Measurements from ENCODE around the gene ATP4B. TPM values are rescaled to one million over a fixed set of nuclear protein-coding genes. Genes with fewer than 3 reads are reported as not detected.

ATP4B gene
- total RNA-seq: not detected

DNA sequence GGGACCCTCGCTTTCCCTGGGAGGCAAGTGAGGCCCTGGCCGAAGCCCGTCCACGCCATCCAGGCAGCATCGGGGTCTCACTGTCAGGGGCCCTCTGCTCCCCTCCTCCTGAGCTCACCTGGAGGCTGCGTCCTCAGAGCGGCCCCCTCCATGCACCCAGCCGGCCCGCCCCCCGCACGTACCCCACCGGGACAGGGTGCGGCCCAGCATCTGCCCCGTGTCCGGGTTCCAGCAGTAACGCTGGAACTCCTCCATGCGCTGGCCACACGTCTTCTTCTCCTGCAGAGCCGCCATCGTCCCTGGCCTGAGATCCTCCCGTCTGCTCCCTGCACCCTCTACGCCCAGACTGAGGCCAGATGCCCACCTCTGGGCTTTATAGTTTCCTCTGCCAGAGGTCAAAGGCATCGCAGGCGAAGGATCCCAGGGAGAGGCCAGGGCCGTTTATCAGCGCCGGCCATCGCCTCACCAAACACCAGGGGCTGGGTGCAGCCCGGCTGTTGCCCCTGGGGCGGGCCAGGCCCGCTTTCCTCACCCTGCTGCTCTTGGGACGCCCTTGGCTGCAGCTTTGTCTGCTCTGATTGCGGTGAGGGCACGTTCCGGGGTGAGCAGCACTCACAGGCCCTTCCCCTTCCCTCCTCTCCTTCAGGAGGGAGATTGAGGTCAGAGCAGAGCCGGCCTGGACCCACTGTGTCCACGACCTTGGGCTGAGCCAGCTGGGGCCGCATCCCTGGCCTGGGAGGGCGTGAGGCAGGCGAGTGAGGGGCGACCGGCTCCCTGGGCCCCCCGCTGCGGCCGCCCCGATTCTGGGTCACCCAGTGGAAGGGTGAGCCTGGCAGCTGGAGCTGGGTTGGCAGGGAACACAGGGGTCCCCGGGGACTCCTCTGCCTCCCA is at the start of gene ATP4B:
Gene ATP4B (minus strand): TSS at position 348 of the 891 bp plus-strand sequence. CDS start 54 bp downstream, at position 294.
- DNase-seq: no peak

DNA sequence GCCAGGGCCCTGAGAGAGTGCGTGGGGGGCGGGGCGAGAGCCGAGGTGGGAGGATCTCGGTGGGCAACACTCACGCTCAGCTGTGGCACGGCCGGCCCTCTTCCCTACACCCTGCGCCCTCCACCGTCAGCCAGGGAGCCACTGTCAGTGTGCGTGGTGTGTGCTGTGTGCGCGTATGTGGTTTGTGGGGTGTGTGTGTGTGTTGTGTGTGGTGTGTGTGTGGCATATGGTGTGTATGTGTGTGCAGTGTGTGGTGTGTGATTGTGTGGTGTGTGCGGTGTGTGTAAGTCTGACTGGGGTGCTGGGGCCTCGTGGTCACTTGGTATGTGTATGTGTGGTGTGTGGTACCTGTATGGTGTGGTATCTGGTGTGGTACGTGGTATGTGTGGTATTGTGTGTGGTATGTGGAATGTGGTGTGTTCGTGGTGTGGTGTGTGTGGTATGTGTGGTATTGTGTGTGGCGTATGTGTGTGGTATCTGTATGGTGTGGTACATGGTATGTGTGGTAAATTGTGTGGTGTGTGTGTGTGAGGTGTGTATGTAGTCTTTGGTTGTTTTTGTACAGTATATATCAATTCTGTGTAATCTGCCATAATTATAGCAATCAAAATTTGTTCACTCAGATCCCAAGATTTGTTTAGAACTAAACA is 14.1 kb upstream of the ATP4B start:
- DNase-seq: no peak

DNA sequence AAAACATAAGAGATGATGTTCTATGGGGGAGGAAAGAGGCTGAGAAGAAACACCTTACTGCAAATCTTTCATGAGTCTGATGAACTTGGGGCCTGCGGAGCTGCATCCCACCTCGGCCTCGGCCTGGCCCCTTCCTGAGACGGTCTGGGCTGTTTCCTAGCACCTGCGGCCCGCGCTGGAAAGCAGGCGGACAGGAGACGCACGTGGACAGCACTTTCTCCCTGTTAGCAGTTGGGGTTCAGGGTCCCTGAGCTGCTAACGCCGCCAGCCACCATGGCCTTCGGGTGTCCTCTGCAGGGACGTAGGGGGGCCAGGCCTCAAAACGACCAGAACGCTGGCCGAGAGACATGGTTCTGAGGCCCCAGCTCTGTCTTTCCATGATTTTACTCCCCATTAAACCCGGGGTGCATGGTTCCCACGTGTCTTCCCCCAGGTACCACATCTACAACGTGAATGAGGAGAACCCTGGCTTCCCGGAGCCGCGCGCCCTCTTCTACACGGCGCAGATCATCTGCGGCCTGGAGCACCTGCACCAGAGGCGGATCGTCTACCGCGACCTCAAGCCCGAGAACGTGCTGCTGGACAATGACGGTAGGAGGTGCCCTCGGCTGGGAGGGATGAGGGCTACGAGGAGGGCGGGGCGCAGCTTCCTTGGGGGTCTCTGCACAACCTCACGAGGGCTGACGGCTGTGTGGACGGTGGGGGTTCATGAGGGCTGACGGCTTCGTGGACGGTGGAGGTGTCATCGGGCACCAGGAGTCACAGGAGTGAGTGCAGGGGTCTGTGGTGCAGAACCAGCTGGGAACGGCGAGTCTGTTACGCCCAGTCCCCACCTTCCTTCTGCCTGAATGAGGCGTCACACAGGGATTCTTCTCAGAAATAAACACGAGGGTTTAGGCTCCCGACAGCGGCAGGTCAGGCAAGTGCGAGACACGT is 13.3 kb upstream of the ATP4B start:
- no peak for DNase-seq

DNA sequence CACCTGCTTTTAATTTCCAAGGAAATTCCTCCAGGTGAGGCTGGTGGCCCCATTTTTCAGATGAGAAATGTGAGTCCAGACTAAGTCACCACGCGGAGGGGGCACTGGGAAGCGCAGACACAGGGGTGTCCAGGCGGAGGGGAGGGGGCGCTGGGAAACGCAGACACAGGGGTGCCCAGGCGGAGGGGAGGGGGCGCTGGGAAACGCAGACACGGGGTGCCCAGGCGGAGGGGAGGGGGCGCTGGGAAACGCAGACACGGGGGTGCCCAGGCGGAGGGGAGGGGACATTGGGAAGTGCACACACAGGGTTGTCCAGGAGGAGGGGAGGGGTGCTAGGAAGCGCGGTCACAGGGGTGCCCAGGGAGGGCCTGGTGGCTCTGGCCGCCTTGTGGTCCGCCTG is 12.5 kb upstream of the ATP4B start:
- no peak for DNase-seq

DNA sequence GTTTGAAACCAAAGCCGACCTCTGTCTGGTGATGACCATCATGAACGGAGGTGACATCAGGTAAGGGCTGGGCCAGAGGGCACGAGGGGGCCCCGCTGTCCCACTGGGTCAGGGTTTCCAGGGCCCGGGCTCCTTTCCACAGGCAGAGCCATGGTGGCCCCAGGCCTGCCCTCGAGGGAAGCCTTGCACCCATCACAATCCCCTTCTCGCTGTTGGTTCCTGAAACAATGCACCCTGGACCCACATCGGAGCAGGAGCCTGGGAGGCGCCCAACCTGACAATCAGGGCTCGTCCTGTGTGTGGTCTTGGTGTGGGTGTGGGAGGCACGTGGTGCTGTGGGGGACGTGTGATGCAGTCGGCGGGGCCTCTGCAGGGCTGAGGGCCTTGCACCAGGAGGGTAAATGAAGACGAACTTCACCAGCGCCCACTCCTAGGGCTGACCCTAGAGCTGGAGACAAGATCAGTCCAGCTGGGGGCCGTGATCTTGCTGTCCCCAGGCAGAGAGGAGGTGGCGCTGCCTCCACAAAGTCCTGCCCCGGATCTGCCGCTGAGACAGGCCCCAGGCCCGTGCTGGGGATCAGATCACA is 11.8 kb upstream of the ATP4B start:
- no peak for DNase-seq

DNA sequence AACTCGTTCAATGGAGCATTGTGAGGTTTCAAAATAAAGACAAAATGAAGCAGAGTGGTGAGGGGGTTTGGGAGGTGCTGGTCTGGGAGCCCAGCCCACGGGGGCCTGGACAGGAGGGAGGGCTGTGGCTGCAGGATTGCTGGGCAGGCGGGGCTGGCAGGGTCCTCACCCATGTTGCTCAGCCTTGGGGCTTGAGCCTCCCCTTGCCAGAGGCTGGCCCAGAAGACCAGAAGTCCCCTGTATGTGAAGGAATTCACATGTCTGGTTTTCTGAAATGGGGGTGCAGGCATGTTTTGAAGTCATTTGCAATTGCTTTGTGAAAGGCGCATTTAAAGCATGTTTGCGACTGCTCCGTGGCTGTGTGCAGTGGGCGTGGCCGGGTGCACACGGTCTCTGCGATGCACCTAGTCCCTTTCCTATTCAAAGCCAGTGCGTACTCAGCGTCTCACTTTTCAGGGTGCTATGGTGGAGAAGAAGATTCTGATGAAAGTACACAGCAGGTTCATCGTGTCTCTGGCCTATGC is 11.3 kb upstream of the ATP4B start:
- DNase-seq: no peak

DNA sequence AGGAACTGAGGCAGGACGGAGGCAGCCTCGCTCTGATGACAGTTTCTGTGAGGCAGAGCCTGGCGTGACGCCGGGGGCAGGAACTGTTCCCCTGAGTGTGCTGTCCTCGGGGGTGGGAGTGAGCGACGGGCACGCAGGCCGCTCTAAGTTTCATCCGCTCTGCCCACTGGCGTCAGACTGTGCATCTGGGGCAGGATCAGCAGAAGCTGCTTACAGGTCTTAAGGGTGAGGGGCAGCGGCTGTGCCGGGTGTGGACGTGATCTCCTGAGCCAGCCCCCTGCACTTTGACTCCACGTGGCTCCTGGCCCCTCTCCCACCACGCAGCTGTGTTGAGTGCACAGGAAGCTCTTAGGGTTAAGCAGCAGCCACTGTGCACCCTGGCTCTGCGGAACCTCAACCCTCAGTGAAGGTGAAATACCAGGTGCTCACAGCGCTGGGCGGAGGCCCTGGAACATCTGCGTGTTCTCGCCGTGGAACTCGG is 10.5 kb upstream of the ATP4B start:
- no peak for DNase-seq

DNA sequence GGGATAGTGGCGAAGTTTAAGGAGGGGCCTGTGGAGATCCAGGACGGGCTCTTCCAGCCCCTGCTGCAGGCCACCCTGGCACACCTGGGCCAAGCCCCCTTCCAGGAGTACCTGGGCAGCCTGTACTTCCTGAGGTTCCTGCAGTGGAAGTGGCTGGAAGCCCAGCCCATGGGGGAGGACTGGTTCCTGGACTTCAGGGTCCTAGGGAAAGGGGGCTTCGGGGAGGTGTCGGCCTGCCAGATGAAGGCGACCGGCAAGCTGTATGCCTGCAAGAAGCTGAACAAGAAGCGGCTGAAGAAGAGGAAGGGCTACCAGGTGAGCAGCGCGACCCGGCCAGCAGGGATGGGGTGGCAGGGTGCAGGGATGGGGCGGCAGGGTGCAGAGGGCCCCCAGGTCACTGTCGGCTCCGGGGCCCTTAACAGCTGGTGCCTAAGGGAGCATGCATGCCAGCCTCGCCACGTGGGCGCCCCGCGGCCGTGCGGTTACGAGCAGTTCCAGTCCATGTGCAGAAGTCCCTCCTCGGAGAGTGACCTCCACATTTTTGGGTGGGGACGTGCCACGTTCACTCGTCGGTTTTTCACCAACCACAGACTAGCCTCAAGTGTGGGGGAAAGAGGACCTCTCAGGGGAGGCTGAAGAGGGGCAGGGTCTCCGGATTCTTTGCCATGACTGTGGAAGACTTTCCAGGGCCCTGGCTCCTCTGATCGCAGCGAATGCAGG is 9.9 kb upstream of the ATP4B start:
- DNase-seq: no peak

DNA sequence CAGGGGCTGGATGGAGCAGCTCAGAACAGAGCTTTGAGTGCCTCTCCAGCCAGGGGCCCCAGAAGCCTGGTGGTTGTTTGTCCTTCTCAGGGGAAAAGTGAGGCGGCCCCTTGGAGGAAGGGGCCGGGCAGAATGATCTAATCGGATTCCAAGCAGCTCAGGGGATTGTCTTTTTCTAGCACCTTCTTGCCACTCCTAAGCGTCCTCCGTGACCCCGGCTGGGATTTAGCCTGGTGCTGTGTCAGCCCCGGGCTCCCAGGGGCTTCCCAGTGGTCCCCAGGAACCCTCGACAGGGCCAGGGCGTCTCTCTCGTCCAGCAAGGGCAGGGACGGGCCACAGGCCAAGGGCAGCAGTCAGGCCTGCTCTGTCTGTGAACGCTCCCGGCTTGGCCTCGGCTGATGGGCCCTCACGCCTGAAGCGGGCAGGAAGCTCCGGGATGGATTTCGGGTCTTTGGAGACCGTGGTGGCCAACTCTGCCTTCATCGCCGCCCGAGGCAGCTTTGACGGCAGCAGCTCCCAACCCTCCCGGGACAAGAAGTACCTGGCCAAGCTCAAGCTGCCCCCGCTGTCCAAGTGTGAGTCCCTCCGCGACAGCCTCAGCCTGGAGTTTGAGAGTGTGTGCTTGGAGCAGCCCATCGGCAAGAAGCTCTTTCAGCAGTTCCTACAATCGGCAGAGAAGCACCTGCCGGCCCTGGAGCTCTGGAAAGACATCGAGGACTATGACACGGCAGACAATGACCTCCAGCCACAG is 9.1 kb upstream of the ATP4B start, which contains the start of gene GRK1:
Gene GRK1 (plus strand): TSS at position 269 of the 751 bp plus-strand sequence. CDS start 168 bp downstream, at position 437.
- DNase-seq: no peak

DNA sequence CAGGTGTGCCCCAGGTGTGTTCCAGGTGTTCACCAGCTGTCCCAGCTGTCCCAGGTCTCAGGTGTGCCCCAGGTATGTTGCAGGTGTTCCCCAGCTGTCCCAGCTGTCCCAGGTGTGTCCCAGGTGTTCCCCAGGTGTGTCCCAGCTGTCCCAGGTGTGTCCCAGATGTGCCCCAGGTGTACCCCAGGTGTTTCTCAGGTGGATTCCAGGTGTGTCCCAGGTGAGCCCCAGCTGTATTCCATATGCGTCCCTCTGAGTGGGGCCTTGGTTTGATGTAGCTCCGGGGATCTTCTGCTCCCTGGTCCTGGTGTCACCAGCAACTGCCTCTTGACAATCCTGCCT is 8.3 kb upstream of the ATP4B start:
- no peak for DNase-seq

DNA sequence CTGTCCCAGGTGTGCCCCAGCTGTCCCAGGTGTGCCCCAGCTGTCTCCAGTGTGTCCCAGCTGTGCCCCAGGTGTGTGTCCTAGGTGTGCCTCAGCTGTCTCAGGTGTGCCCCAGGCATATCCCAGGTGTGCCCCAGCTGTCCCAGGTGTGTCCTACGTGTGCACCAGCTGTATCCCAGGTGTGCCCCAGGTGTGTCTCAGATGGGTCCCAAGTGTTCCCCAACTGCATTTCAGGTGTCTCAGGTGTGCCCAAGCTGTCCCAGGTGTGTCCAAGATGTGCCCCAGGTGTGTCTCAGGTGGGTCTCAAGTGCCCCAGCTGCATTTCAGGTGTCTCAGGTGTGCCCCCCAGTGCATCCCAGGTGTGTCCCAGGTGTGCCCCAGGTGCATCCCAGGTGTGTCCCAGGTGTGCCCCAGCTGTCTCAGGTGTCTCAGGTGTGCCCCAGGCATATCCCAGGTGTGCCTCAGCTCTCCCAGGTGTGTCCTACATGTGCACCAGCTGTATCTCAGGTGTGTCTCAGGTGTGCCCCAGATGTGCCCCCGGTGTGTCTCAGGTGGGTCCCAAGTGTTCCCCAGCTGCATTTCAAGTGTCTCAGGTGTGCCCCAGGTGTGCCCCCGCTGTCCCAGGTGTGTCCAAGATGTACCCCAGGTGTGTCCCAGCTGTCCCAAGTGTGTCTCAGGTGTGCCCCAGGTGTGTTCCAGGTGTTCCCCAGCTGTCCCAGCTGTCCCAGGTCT is 7.8 kb upstream of the ATP4B start:
- no peak for DNase-seq

DNA sequence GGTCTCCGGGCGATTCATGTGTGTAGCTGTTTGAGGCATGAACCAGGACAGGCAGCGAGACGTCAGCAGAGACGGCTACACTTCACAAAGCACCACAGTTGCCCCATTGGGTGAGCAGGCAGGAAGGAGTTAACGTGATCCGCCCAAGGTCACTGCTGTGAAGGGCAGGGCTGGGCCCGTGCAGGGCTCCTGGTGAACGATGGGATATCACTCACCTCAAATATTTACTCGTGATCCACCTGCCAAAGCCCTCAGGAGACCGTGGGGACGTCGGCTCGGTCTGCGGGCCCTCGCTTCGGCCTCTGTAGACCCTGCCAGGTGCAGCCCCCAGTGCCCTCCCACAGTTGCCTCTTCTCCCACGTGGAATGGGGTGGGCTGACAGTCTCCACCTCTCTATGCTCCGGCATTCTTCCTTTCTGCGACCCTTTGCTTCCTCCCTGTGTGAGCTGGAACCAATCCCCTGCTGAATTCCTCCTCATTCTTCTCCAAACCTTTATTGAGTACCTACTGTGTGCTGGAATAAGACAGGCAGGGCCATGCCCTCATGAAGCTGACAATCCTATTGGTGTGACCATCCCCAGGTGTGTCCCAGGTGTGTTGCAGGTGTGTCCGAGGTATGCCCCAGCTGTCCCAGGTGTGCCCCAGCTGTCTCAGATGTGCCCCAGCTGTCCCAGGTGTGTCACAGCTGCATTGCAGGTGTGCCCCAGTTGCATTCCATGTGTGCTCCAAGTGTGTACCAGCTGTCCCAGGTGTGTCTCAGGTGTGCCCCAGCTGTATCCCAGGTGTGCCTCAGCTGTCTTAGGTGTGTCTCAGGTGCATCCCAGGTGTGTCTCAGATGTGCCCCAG is 7.0 kb upstream of the ATP4B start:
- DNase-seq: no peak

DNA sequence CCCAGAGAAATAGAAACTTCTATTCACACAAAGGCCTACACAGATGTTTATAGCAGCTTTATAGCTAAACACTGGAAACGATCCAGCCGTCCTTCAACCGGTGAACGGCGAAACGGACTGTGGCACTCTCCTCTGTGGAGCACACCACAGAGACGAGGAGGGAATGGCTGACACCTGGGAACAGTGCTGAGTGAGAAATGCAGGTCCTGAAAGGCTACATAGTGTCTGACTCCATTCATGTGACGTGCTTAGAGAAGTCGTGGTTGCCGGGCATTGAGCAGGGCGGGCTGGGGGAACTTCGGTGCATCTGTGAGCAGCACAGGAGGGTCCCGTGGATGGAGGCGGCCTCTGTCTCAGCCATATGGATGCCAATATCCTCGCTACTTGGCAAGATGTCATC is 5.9 kb upstream of the ATP4B start:
- DNase-seq: no peak

DNA sequence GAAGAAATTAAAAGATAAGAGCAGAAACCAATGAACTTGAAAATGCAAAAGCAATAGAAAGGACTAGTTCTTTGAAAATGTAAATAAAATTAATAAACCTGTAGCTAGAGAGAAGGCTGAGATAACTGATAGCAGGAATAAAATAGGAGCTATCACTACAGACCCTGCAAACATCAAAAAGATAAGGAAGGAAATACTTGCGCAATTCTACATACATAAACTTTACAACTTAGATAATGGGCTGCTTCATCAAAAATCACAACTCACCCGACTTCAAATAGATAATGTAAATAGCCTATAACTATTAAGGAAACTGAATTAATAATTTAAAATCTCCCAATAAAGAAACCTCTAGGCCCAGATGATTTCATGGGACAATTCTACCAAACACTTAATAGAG is 3.5 kb upstream of the ATP4B start:
- DNase-seq: no peak

DNA sequence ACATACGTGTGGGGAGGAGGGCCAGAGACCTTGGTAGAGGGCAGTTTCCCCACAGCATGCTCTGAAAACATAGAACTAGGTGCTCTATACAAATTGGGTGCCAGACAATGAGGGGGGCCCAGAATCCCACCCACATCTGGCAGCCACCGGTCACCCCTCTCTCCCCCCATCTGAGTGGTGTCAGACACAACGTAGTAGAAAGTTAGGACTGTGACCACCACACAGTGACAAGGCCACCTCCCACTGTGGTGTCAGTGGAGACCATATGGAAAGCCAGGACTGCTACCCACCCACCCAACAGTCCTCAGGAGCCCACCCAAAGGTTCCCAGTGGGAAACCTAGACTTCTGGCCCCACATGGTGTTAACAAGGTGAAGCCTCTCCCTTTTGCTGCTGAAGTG is 2.1 kb upstream of the ATP4B start:
- no peak for DNase-seq

DNA sequence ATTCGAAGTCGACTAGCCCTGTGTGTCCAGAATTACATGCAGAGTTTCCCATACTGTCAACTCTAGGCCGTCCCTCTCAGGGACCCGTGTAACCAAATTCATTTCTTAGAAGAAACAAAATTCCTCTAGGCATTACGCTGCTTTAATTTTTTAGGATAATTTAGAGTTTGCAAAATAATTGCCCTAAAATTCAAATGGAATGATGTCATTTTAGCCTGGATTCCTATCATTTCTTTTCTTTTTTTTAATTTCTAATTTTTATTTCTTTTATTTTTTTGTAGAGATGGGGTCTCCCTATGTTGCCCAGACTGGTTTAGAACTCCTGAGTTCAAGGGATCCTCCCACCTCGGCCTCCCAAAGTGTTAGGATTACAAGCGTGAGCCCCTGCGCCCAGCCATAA is 1.3 kb upstream of the ATP4B start:
- no peak for DNase-seq

DNA sequence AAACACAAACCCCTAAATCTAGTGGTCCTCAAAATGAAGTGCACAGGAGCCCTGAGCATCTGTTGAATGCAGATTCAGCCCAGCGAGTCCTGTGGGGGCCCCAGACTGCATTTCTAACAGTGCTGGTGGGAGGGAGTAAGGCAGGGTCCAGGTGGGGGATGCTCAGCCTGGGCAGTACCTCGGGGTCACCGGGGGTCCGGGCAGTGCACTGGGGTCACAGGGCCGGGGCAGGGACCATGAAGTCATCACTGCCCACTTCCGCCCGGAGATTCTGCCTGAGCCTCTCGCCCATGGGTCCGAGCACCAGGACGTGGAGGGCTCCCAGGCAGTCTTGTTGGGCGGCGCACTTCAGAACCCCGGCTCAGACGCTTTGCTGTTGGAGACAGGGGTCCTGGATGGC is 838 bp upstream of the ATP4B start:
- DNase-seq: no peak

DNA sequence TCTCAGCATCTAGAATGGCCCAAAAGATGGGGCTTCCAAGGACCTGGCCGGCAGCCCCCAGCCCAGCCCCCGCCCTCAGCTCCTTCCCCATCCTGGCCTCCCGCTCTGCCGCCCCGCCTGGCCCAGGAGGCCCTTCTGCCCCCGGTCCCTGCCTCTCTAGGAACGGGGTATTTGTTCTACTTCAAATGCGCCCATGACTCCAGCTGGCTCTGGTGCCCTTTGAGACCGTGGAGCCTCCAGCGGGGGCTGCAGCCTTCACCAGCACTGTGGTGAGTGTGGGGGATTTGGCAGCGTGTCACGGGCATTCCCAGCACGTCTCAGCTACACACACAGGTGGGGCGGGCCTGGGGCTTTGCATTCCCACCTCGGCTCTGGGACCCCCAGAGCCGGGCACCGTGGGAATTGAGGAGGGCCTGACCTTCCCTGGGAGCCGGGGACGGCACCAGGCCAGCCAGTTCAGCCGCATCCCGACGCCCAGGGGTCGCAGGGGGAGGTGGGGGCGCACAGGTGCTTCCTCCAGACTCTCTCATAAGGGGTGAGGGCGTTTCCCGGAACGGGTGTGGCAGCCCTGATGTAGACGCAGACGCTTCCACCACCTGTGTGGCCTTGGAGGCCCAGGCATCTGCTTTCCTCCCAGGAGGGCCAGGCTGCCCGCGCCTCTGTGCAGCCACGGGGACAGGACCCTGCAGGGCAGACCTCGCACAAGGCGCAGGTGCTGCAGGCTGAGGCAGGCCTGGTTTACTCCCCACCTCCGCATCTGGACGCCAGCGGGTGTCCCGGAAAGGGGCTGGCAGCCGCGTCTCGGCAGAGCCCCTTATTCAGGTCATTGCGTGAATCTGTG is 947 bp downstream of the ATP4B start:
- DNase-seq: no peak
